SKM-1 treated with dmso at 0.1 percent for 144 hours (cell line): ENCODE results near the gene FCRL5.
A peak's percentile ranks its signal among the peaks of the same experiment; 100 is the strongest.

Experiments used
- DNase-seq: peaks from one replicate; lab custom pipeline; 2025; ENCODE audit not compliant: unreplicated experiment; lab: John Stamatoyannopoulos, UW

Gene FCRL5

GRCh38 chr1:157532569-157532968, 19.7 kb downstream of the FCRL5 start:
- DNase-seq = no peak

- no peak for DNase-seq
Observed at GRCh38 chr1:157523774-157524493, 28.4 kb downstream of the FCRL5 start.

GRCh38 chr1:157521056-157521455, 31.3 kb downstream of the FCRL5 start:
- no peak for DNase-seq

- no peak for DNase-seq
Observed at GRCh38 chr1:157520386-157520935, 31.9 kb downstream of the FCRL5 start.

GRCh38 chr1:157519451-157519850, 32.9 kb downstream of the FCRL5 start:
- DNase-seq = no peak

GRCh38 chr1:157517016-157517415, 35.3 kb downstream of the FCRL5 start:
- DNase-seq = peak; percentile 86

GRCh38 chr1:157515709-157516108, 36.6 kb downstream of the FCRL5 start:
- no peak for DNase-seq

- no peak for DNase-seq
Observed at GRCh38 chr1:157515141-157515540, 37.2 kb downstream of the FCRL5 start.

GRCh38 chr1:157512036-157512969, 40.0 kb downstream of the FCRL5 start:
- DNase-seq = peak; percentile 55

GRCh38 chr1:157509546-157510232, 42.6 kb downstream of the FCRL5 start:
- no peak for DNase-seq

- DNase-seq = peak; percentile 77
Observed at GRCh38 chr1:157505481-157506272, 46.6 kb downstream of the FCRL5 start.

- no peak for DNase-seq
Observed at GRCh38 chr1:157504646-157505045, 47.7 kb downstream of the FCRL5 start.

- DNase-seq = no peak
Observed at GRCh38 chr1:157499521-157499920, 52.8 kb downstream of the FCRL5 start.

GRCh38 chr1:157498736-157499090, 53.6 kb downstream of the FCRL5 start:
- no peak for DNase-seq

- DNase-seq = no peak
Observed at GRCh38 chr1:157497987-157498735, 54.2 kb downstream of the FCRL5 start.

GRCh38 chr1:157497284-157497683, 55.0 kb downstream of the FCRL5 start:
- DNase-seq = no peak

- peak; percentile 50 for DNase-seq
Observed at GRCh38 chr1:157496121-157496526, 56.2 kb downstream of the FCRL5 start.

- DNase-seq = no peak
Observed at GRCh38 chr1:157495285-157495684, 57.0 kb downstream of the FCRL5 start.

- DNase-seq = no peak
Observed at GRCh38 chr1:157494093-157494492, 58.2 kb downstream of the FCRL5 start.
